PC-3 (cell line): ENCODE data around the gene HBS1L. TPM values are rescaled to one million over a fixed set of nuclear protein-coding genes. Genes with fewer than 3 reads are reported as not detected.

ENCODE experiments used
- ATAC-seq: fragments of 200-7000 bp; cut with Tn5 transposase; 2 replicates; pipeline ENCODE4 v1.9.1; 2020; ENCODE audit warnings: mild to moderate bottlenecking, moderate library complexity
- BruUV-seq: library from RNA; stranded (reverse); fragments of 400-500 nt; replicated peaks from 2 replicates; lab custom pipeline; 2021; lab: Mats Ljungman, UMichigan
- CTCF ChIA-PET: fragments of 300-600 bp; sonication (Branson Sonifier 250); formaldehyde crosslinking; loops from one replicate; lab custom pipeline; 2022; ENCODE audit warnings: antibody characterized with exemption; lab: Charles Lee
- POLR2A ChIA-PET: fragments of 300-600 bp; sonication (Branson Sonifier 250); formaldehyde crosslinking; loops from one replicate; lab custom pipeline; 2022; ENCODE audit warnings: antibody characterized with exemption; ENCODE audit not compliant: unreplicated experiment; lab: Charles Lee
- DNase-seq: peaks from one replicate; pipeline ENCODE4 v3.0.0-alpha.2; 2015
- H2AFZ ChIP-seq: fragments of 300-600 bp; sonication (generic); 2 replicates; pipeline ENCODE4 v1.6.0; 2016; ENCODE audit warnings: antibody characterized with exemption, low read length
- H3F3A ChIP-seq: fragments of 300-600 bp; sonication (generic); one replicate; pipeline ENCODE4 v1.6.0; 2017; ENCODE audit warnings: antibody characterized with exemption, low read length, control low read depth, mild to moderate bottlenecking; ENCODE audit not compliant: unreplicated experiment
- H3K27ac ChIP-seq: fragments of 300-600 bp; sonication (generic); 2 replicates; pipeline ENCODE4 v1.5.1; 2016; ENCODE audit warnings: mild to moderate bottlenecking, low read length
- H3K27me3 ChIP-seq: fragments of 300-600 bp; sonication (generic); 2 replicates; pipeline ENCODE4 v1.6.1; 2016; ENCODE audit warnings: low read length, mixed read lengths
- H3K36me3 ChIP-seq: fragments of 300-600 bp; sonication (generic); 2 replicates; pipeline ENCODE4 v1.6.1; 2016; ENCODE audit warnings: low read depth, mixed run types, low read length, mixed read lengths
- H3K4me1 ChIP-seq: fragments of 300-600 bp; sonication (generic); 2 replicates; pipeline ENCODE4 v1.5.1; 2016; ENCODE audit warnings: low read length; ENCODE audit not compliant: insufficient read depth
- H3K4me2 ChIP-seq: fragments of 300-600 bp; sonication (generic); 2 replicates; pipeline ENCODE4 v1.6.0; 2016; ENCODE audit warnings: low read length
- H3K4me3 ChIP-seq: fragments of 300-600 bp; sonication (generic); 2 replicates; pipeline ENCODE4 v1.5.1; 2016; ENCODE audit warnings: mild to moderate bottlenecking, low read length, mixed read lengths
- H3K79me2 ChIP-seq: fragments of 300-600 bp; sonication (generic); 2 replicates; pipeline ENCODE4 v1.6.1; 2017; ENCODE audit warnings: low read length, mixed read lengths
- H3K9ac ChIP-seq: fragments of 300-600 bp; sonication (generic); 2 replicates; pipeline ENCODE4 v1.6.0; 2016; ENCODE audit warnings: mild to moderate bottlenecking, low read length
- H3K9me2 ChIP-seq: fragments of 300-600 bp; sonication (generic); replicated peaks from 2 replicates; pipeline ENCODE4 v1.6.1; 2016; ENCODE audit warnings: mixed run types, low read length, mixed read lengths
- H3K9me3 ChIP-seq: fragments of 300-600 bp; sonication (generic); 2 replicates; pipeline ENCODE4 v1.6.1; 2016; ENCODE audit warnings: low read length, mixed read lengths
- H4K20me1 ChIP-seq: fragments of 300-600 bp; sonication (generic); 2 replicates; pipeline ENCODE4 v1.6.1; 2016; ENCODE audit warnings: low read length, mixed read lengths
- CTCF ChIP-seq: fragments of 300-600 bp; sonication (generic); conservative IDR thresholded peaks from 2 replicates; pipeline ENCODE4 v1.5.1; 2017; ENCODE audit warnings: antibody characterized with exemption, low read depth, mild to moderate bottlenecking, low read length
- EZH2 ChIP-seq: fragments of 300-600 bp; sonication (generic); IDR thresholded peaks from one replicate; pipeline ENCODE4 v1.6.1; 2017; ENCODE audit warnings: antibody characterized with exemption, mild to moderate bottlenecking, low read length; ENCODE audit not compliant: unreplicated experiment
- EZH2phosphoT487 ChIP-seq: fragments of 300-600 bp; sonication (generic); IDR thresholded peaks from 2 replicates; pipeline ENCODE4 v1.6.1; 2018; ENCODE audit warnings: mild to moderate bottlenecking, antibody characterized with exemption, low read length, borderline replicate concordance
- intact Hi-C: fragments of 100-400 bp; cut with micrococcal nuclease; formaldehyde crosslinking; loops from 2 replicates; pipeline ENCODE4 v1.9.0; 2023
- total RNA-seq: library from RNA; depleted of rRNA; stranded (reverse); fragments of >200 nt; gene quantifications from 2 replicates; pipeline ENCODE4 v1.2.3, GENCODE V29; 2014

HBS1L gene
- total RNA-seq, 1 experiment from 2014 or later, result 53.2 TPM

- BruUV-seq, result no TSS peak
- H4K20me1 ChIP-seq, result no peaks in the 10 kb centered on the region
- CTCF ChIA-PET, result no interaction called here
- intact Hi-C loops, result no loop called here
- TF ChIP-seq EZH2phosphoT487 (no peak), CTCF (no peak), EZH2 (no peak)
- H3K27ac ChIP-seq, result no peak overlapping the region
- H3K9me3 ChIP-seq, result no peaks in the 10 kb centered on the region
- POLR2A ChIA-PET, result no interaction called here
- H3F3A ChIP-seq, result no peaks in the 10 kb centered on the region
- DNase-seq (no peak), ATAC-seq (no peak)
- H3K9me2 ChIP-seq, result no peaks in the 10 kb centered on the region
- H3K27me3 ChIP-seq, result no peaks in the 10 kb centered on the region
- H3K4me1 ChIP-seq, result no peaks in the 10 kb centered on the region
- H3K9ac ChIP-seq, result no peak overlapping the region
- H3K4me2 ChIP-seq, result no peak overlapping the region
- no peaks in the 10 kb centered on the region for H3K79me2 ChIP-seq
- H3K36me3 ChIP-seq, result no peaks in the 10 kb centered on the region
- no peak overlapping the region for H2AFZ ChIP-seq
- H3K4me3 ChIP-seq, result no peak overlapping the region
Measured at GRCh38 chr6:134948691-134949090, 105.9 kb downstream of the HBS1L start.

DNA sequence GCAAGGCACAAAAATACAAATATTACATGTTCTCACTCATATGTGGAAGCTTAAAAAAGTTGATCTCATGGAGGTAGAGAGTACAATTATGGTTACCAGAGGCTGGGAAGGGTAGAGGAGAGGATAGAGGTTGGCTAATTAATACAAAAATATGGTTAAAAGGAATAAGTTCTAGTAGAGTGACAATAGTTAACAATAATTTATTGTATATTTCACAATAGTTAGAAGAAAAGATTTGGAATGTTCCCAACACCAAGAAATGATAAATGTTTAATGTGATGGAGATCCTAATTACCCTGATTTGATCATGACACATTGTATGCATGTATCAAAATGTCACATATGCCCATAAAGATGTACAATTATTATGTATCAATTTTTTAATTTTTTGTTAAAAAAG, 106.5 kb downstream of the HBS1L start:
- no peak overlapping the region for H3K9ac ChIP-seq
- no peak overlapping the region for H3K4me2 ChIP-seq
- no peaks in the 10 kb centered on the region for H3K36me3 ChIP-seq
- no peaks in the 10 kb centered on the region for H3K79me2 ChIP-seq
- H3K27ac ChIP-seq, result no peak overlapping the region
- no peak overlapping the region for H3K4me3 ChIP-seq
- no peaks in the 10 kb centered on the region for H3F3A ChIP-seq
- DNase-seq, result no peak
- H3K9me3 ChIP-seq, result no peaks in the 10 kb centered on the region
- H3K27me3 ChIP-seq, result no peaks in the 10 kb centered on the region
- H2AFZ ChIP-seq, result no peak overlapping the region
- TF ChIP-seq EZH2phosphoT487 (no peak), EZH2 (no peak), CTCF (no peak)
- intact Hi-C loops, result no loop called here
- H3K4me1 ChIP-seq, result no peaks in the 10 kb centered on the region
- ChIA-PET CTCF (no interaction called here), POLR2A (no interaction called here)
- H4K20me1 ChIP-seq, result no peaks in the 10 kb centered on the region
- no TSS peak for BruUV-seq
- no peaks in the 10 kb centered on the region for H3K9me2 ChIP-seq
- ATAC-seq, result no peak

DNA sequence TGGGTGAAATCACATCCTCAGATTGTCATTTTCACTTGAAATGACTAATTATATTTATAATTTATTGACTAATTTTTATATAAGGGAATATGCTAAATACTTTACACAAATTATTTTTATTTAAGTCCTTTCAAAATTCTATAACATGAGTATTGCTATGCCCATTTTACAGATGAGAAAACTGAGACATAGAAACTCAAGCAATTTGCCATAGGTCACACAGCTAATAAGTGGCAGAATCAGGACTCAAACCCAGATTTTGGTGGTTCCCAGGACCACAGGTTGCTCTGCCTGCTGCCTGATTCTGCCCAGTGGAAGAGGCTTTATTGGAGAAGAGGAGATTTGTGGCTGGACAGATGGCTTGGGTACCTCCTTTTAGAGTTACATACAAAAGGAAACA, 109.6 kb downstream of the HBS1L start:
- no TSS peak for BruUV-seq
- ChIA-PET CTCF (no interaction called here), POLR2A (no interaction called here)
- H3K4me1 ChIP-seq, result no peaks in the 10 kb centered on the region
- H3K27ac ChIP-seq, result no peak overlapping the region
- no peaks in the 10 kb centered on the region for H3K9me3 ChIP-seq
- ATAC-seq (no peak), DNase-seq (no peak)
- intact Hi-C loops, result no loop called here
- no peaks in the 10 kb centered on the region for H3K9me2 ChIP-seq
- no peaks in the 10 kb centered on the region for H3K27me3 ChIP-seq
- no peaks in the 10 kb centered on the region for H3K36me3 ChIP-seq
- no peaks in the 10 kb centered on the region for H3K79me2 ChIP-seq
- no peak overlapping the region for H2AFZ ChIP-seq
- no peaks in the 10 kb centered on the region for H4K20me1 ChIP-seq
- no peak overlapping the region for H3K4me2 ChIP-seq
- TF ChIP-seq EZH2 (no peak), EZH2phosphoT487 (no peak), CTCF (no peak)
- no peak overlapping the region for H3K4me3 ChIP-seq
- no peak overlapping the region for H3K9ac ChIP-seq
- no peaks in the 10 kb centered on the region for H3F3A ChIP-seq
